Activated B cell treated with CpG ODN at 0.5 μM for 24 hours (primary cell): ENCODE measurements around the gene APBA2. TPM values are rescaled to one million over a fixed set of nuclear protein-coding genes. Genes with fewer than 3 reads are reported as not detected.

Experiments used
- ATAC-seq: fragments of 200-7000 bp; cut with Tn5 transposase; one replicate; pipeline ENCODE4 v1.10.0; 2021; ENCODE audit warnings: low read depth, mild to moderate bottlenecking, moderate library complexity
- CTCF ChIA-PET: fragments of 350-600 bp; sonication (Branson Sonifier 250); formaldehyde crosslinking; loops from one replicate; lab custom pipeline; 2021; ENCODE audit warnings: antibody characterized with exemption; lab: Charles Lee
- POLR2A ChIA-PET: fragments of 350-600 bp; sonication (Branson Sonifier 250); formaldehyde crosslinking; loops from one replicate; lab custom pipeline; 2021; ENCODE audit warnings: antibody characterized with exemption; lab: Charles Lee
- DNase-seq: peaks from one replicate; pipeline ENCODE4 v3.0.0; 2022
- H3K27ac Mint-ChIP-seq: one replicate; pipeline ENCODE4 v1.8.0; 2020; ENCODE audit warnings: mixed read lengths
- H3K27me3 Mint-ChIP-seq: one replicate; pipeline ENCODE4 v1.8.0; 2021; ENCODE audit warnings: mixed read lengths
- H3K36me3 Mint-ChIP-seq: one replicate; pipeline ENCODE4 v1.8.0; 2021; ENCODE audit warnings: low read depth, mixed read lengths
- H3K4me1 Mint-ChIP-seq: one replicate; pipeline ENCODE4 v1.8.0; 2021; ENCODE audit warnings: mixed read lengths
- H3K4me3 Mint-ChIP-seq: one replicate; pipeline ENCODE4 v1.8.0; 2020; ENCODE audit warnings: mild to moderate bottlenecking, mixed read lengths
- H3K9me3 Mint-ChIP-seq: one replicate; pipeline ENCODE4 v1.8.0; 2020; ENCODE audit warnings: mixed read lengths
- CTCF ChIP-seq: fragments of 200-600 bp; IDR thresholded peaks from one replicate; pipeline ENCODE4 v1.8.0; 2022; ENCODE audit warnings: antibody characterized with exemption, mild to moderate bottlenecking
- intact Hi-C: fragments of 100-400 bp; cut with micrococcal nuclease; formaldehyde crosslinking; loops from one replicate; pipeline ENCODE4 v1.15.1; 2024
- total RNA-seq: library from RNA; stranded (reverse); gene quantifications from 2 replicates; pipeline ENCODE4 v1.2.3, GENCODE V29; 2022

The APBA2 gene
- total RNA-seq, 1 donor from 2014 or later: not detected

- DNase-seq (no peak), ATAC-seq (no peak)
- no peaks in the 10 kb centered on the region for H3K27me3 Mint-ChIP-seq
- CTCF ChIA-PET: no interaction called here
- H3K9me3 Mint-ChIP-seq: no peaks in the 10 kb centered on the region
- no peak overlapping the region for H3K27ac Mint-ChIP-seq
- H3K4me3 Mint-ChIP-seq: no peak overlapping the region
- POLR2A ChIA-PET: no interaction called here
- H3K4me1 Mint-ChIP-seq: no peaks in the 10 kb centered on the region
- intact Hi-C loops: no loop called here
- no peak for TF ChIP-seq CTCF
- H3K36me3 Mint-ChIP-seq: no peaks in the 10 kb centered on the region
Observed at GRCh38 chr15:28873585-28874190, 12.1 kb upstream of the APBA2 start.

GRCh38 chr15:28875461-28876000, 10.2 kb upstream of the APBA2 start:
- ATAC-seq (no peak), DNase-seq (no peak)
- intact Hi-C loops: no loop called here
- ChIA-PET POLR2A (no interaction called here), CTCF (no interaction called here)
- H3K9me3 Mint-ChIP-seq: no peaks in the 10 kb centered on the region
- no peaks in the 10 kb centered on the region for H3K4me1 Mint-ChIP-seq
- H3K27me3 Mint-ChIP-seq: no peaks in the 10 kb centered on the region
- TF ChIP-seq CTCF: no peak
- H3K36me3 Mint-ChIP-seq: no peaks in the 10 kb centered on the region
- no peak overlapping the region for H3K27ac Mint-ChIP-seq
- no peak overlapping the region for H3K4me3 Mint-ChIP-seq

- DNase-seq: no peak
- Mint-ChIP-seq H3K27me3 (no peaks in the 10 kb centered on the region), H3K4me1 (no peaks in the 10 kb centered on the region), H3K4me3 (no peak overlapping the region), H3K36me3 (no peaks in the 10 kb centered on the region), H3K27ac (no peak overlapping the region), H3K9me3 (no peaks in the 10 kb centered on the region)
- no peak for TF ChIP-seq CTCF
- CTCF ChIA-PET: no interaction called here
- POLR2A ChIA-PET: no interaction called here
- intact Hi-C loops: no loop called here
- ATAC-seq: no peak
Observed at GRCh38 chr15:28876131-28876844, 9.5 kb upstream of the APBA2 start.

DNA sequence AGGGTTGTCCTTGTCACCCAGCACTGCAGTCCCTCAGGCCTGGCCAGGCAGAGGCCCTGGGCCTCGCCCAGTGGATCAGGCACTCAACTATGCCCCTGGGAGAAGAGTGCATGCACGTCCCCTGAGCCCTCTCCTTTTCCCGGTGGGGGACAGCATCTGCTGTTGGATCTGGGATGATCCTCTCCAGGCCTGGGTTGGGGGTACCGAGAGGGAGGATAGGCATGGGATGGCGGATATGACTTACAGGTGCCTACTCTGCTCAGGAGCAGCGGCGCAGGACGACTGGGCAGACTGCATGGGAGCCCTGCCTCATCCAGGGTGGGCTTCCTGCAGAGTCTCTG, 9.0 kb upstream of the APBA2 start:
- ChIA-PET POLR2A (no interaction called here), CTCF (no interaction called here)
- H3K4me1 Mint-ChIP-seq: no peaks in the 10 kb centered on the region
- H3K36me3 Mint-ChIP-seq: no peaks in the 10 kb centered on the region
- H3K27me3 Mint-ChIP-seq: no peaks in the 10 kb centered on the region
- intact Hi-C loops: no loop called here
- no peak for ATAC-seq
- no peaks in the 10 kb centered on the region for H3K9me3 Mint-ChIP-seq
- TF ChIP-seq CTCF: no peak
- H3K27ac Mint-ChIP-seq: no peak overlapping the region
- no peak overlapping the region for H3K4me3 Mint-ChIP-seq
- no peak for DNase-seq

DNA sequence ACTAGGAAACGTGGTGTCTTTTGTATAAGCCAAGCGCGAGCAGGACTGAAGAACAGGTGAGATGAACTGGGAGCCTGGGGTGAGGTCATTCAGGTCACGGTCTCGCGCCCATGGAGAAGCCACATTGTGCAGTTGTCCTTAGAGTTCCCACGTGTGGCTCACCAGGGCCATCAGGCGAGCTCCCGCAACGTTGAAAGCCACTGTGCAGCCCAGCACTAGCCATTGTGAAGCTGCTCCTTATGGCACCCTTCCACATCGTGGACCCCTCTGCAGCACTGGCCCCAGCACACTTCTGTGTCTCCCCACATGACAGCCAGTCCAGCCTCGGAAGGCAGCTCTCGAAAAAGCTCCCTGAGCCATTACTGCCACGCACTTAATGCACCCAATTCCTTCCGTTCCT, 7.6 kb upstream of the APBA2 start:
- H3K4me3 Mint-ChIP-seq: no peak overlapping the region
- H3K27me3 Mint-ChIP-seq: no peaks in the 10 kb centered on the region

More for the DNA sequence above, 7.6 kb upstream of the APBA2 start:
- intact Hi-C loops: no loop called here
- POLR2A ChIA-PET: no interaction called here
- Mint-ChIP-seq H3K36me3 (no peaks in the 10 kb centered on the region), H3K27ac (no peak overlapping the region), H3K9me3 (no peaks in the 10 kb centered on the region), H3K4me1 (no peaks in the 10 kb centered on the region)
- TF ChIP-seq CTCF: no peak
- CTCF ChIA-PET: no interaction called here
- no peak for ATAC-seq
- DNase-seq: no peak
